ENCODE measurements around the gene CPXM2. TPM values are rescaled to one million over a fixed set of nuclear protein-coding genes. Genes with fewer than 3 reads are reported as not detected.

Gene CPXM2
- total RNA-seq, 1 donor from 2014 or later: not detected

GRCh38 chr10:123860856-123861255 is 30.8 kb downstream of the CPXM2 start:
- POLR2A ChIA-PET: no interaction called here

GRCh38 chr10:123860209-123860608 is 31.4 kb downstream of the CPXM2 start:
- ChIA-PET CTCF (no interaction called here), POLR2A (no interaction called here)
- H3K27me3 Mint-ChIP-seq: peaks cover 1% of the 10 kb centered on the region
- no peaks in the 10 kb centered on the region for H3K9me3 Mint-ChIP-seq
- H3K36me3 Mint-ChIP-seq (ENCODE audit: low read depth): no peaks in the 10 kb centered on the region
- no peak overlapping the region for H3K27ac Mint-ChIP-seq
- DNase-seq (no peak), ATAC-seq (ENCODE audit: low read depth) (no peak)
- no peak overlapping the region for H3K4me3 Mint-ChIP-seq
- intact Hi-C loops (cut with micrococcal nuclease): no loop called here
- H3K4me1 Mint-ChIP-seq: no peaks in the 10 kb centered on the region
- no peak for TF ChIP-seq CTCF (IDR thresholded peaks at IDR 0.05)

More at GRCh38 chr10:123860856-123861255, 30.8 kb downstream of the CPXM2 start:
- Mint-ChIP-seq H3K36me3 (ENCODE audit: low read depth) (no peaks in the 10 kb centered on the region), H3K27ac (no peak overlapping the region), H3K4me3 (no peak overlapping the region), H3K4me1 (no peaks in the 10 kb centered on the region), H3K9me3 (no peaks in the 10 kb centered on the region), H3K27me3 (peaks cover 1% of the 10 kb centered on the region)
- ATAC-seq (ENCODE audit: low read depth) (no peak), DNase-seq (no peak)
- intact Hi-C loops (cut with micrococcal nuclease): no loop called here
- CTCF ChIA-PET: no interaction called here
- TF ChIP-seq CTCF (IDR thresholded peaks at IDR 0.05): no peak

GRCh38 chr10:123859653-123860050 is 32.0 kb downstream of the CPXM2 start:
- no peak overlapping the region for H3K27ac Mint-ChIP-seq
- DNase-seq: no peak
- intact Hi-C loops (cut with micrococcal nuclease): no loop called here
- peaks cover 5% of the 10 kb centered on the region for H3K27me3 Mint-ChIP-seq
- H3K4me3 Mint-ChIP-seq: no peak overlapping the region
- H3K9me3 Mint-ChIP-seq: no peaks in the 10 kb centered on the region
- TF ChIP-seq CTCF (IDR thresholded peaks at IDR 0.05): no peak
- no peaks in the 10 kb centered on the region for H3K4me1 Mint-ChIP-seq
- ChIA-PET CTCF (no interaction called here), POLR2A (no interaction called here)
- H3K36me3 Mint-ChIP-seq (ENCODE audit: low read depth): no peaks in the 10 kb centered on the region
- ATAC-seq (ENCODE audit: low read depth): no peak

GRCh38 chr10:123858907-123859652 is 32.5 kb downstream of the CPXM2 start:
- no peak for TF ChIP-seq CTCF (IDR thresholded peaks at IDR 0.05)
- Mint-ChIP-seq H3K4me1 (no peaks in the 10 kb centered on the region), H3K27ac (no peak overlapping the region), H3K27me3 (peaks cover 4% of the 10 kb centered on the region), H3K4me3 (no peak overlapping the region), H3K9me3 (no peaks in the 10 kb centered on the region), H3K36me3 (ENCODE audit: low read depth) (no peaks in the 10 kb centered on the region)
- CTCF ChIA-PET: no interaction called here
- intact Hi-C loops (cut with micrococcal nuclease): no loop called here
- POLR2A ChIA-PET: no interaction called here
- ATAC-seq (ENCODE audit: low read depth) (no peak), DNase-seq (no peak)

GRCh38 chr10:123858077-123858681 is 33.4 kb downstream of the CPXM2 start:
- no peak for TF ChIP-seq CTCF (IDR thresholded peaks at IDR 0.05)
- intact Hi-C loops (cut with micrococcal nuclease): no loop called here
- Mint-ChIP-seq H3K27ac (no peak overlapping the region), H3K4me1 (no peaks in the 10 kb centered on the region), H3K36me3 (ENCODE audit: low read depth) (no peaks in the 10 kb centered on the region), H3K27me3 (peaks cover 4% of the 10 kb centered on the region), H3K4me3 (no peak overlapping the region), H3K9me3 (no peaks in the 10 kb centered on the region)
- CTCF ChIA-PET: no interaction called here
- no peak for DNase-seq
- no peak for ATAC-seq (ENCODE audit: low read depth)
- POLR2A ChIA-PET: no interaction called here
